GM21447 (cell line): ENCODE measurements around the gene GOLGA2.

Experiments
- ATAC-seq: cut with Tn5 transposase; IDR thresholded peaks from one replicate; pipeline ENCODE4 v1.9.1; 2021; ENCODE audit not compliant: unreplicated experiment

GOLGA2 gene

GRCh38 chr9:128260340-128260739 is 15.5 kb downstream of the GOLGA2 start:
- no peak for ATAC-seq

DNA sequence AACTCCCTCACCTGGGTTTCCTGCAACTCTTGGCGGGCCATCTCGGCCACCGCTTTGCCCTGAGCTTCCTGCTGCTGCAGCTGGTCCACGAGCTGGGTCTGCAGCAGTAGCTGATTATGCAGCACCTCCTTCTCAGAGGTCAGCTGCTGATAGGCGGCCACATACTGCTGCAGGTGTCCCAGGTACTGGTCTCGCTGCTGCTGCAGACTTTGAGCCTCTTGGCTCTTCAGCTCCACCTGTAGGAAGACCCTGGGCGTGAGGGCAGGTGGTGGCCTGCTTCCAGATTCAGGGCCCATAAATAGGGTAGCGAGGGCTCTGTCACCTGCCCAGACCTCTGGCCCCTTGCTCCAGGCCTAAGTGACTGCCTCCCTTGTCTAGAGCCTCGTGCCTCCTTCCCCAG is 16.7 kb downstream of the GOLGA2 start:
- no peak for ATAC-seq

DNA sequence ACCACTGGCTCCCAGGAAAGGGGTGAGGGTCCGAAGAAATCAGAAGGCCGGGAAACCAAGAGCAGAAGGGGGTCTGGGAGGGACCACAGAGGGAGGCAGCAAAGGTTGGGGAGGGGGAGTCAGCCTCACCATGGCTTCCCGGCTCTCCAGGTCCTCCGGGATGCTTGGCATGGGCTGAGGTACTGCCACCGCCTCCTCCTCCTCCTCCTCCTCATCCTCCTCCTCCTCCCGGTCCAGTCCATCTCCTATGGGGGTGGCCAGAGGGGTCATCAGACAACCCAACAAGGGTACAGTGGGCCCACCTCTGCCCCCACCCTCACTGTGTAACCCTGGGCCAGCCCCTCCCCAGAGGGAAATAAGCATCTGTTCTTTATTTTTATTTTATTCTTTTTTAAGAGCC is 17.5 kb downstream of the GOLGA2 start:
- no peak for ATAC-seq

GRCh38 chr9:128257907-128258306 is 17.9 kb downstream of the GOLGA2 start:
- no peak for ATAC-seq

GRCh38 chr9:128257086-128257825 is 18.6 kb downstream of the GOLGA2 start:
- no peak for ATAC-seq

- ATAC-seq = no peak
Measured at GRCh38 chr9:128254855-128255759, 20.7 kb downstream of the GOLGA2 start.

GRCh38 chr9:128254362-128254761 is 21.4 kb downstream of the GOLGA2 start:
- ATAC-seq = no peak

- ATAC-seq = no peak
Measured at GRCh38 chr9:128253991-128254346, 21.8 kb downstream of the GOLGA2 start.

DNA sequence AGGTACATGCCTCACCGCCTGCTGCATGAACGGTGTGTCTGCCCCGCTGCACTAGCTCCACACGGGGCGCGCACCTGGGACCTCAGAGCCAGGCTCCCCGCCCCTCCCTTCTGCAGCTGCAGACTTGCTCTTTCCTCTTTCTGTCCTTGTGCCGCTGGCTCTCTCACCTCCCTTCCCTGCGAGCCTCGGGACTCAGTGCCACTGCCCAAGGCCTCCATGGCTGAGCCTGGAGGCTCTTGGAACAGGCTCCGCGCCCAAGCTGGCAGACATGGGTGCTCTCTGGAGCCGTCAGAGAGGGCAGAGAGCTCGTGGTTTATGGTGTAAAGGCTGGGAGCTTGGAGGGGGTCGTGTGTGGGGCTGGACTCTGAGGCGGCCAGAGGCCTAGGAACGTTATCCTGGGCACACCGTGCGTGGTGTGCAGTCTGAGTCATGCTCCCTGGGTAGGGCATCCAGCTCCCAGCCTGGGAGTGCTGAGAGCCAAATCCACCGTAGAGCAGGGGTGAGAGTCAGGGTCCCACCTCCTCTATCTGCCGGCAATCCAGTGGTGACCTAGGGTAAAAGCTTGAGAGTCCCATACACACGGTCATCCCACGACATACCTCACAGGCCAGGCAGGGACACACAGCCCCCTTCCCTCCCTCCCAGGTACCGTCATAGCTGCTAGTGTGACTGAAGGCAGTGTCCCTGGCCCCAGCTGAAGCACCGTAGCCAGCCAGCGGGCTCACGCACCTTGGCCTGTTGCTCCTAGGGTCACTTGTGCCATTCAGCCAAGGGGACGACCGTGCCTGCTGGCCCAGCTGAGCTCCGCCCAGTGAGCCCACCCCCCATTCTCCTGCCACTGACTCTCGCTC is 22.4 kb downstream of the GOLGA2 start:
- ATAC-seq = no peak

DNA sequence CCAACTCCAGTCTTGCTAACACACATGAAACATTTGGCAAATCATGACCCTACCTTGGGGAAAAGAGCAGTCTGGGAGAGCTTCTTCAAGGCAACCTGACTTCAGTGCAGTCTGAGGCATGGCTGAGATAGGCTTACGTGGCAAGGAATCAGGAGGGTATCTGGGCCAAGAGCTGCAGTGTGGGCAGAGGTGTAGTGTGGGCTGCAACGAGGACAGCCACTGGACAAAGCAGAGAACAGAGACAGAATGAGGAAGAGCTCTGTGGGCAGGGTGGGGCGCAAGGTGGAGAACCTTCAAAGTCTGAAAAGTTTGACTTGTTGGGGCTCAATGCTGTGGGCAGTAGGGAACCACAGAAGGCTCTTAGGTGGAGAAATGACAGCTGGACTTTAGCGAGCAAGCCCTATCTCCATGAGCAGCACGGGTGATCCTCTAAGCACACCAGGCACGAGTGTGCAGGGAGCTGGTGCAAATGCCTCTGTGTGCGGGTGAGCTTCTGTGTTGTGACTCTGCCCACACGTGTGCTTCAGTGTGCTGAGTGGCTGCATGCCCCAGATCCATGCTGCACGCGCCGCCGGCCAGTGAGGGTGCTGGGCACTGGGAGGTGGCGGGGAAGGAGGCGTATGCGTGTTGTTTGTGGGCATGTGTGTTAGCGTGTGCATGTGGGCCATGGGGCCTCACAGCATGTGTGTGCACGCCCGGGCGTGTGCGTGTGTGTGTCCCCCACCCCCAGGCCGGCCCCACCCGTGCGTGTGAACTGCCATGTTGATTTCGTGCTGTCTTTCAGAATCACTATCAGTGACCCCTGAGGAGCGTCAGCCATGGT is 23.3 kb downstream of the GOLGA2 start:
- ATAC-seq = no peak

- no peak for ATAC-seq
Measured at GRCh38 chr9:128251732-128252100, 24.1 kb downstream of the GOLGA2 start.

DNA sequence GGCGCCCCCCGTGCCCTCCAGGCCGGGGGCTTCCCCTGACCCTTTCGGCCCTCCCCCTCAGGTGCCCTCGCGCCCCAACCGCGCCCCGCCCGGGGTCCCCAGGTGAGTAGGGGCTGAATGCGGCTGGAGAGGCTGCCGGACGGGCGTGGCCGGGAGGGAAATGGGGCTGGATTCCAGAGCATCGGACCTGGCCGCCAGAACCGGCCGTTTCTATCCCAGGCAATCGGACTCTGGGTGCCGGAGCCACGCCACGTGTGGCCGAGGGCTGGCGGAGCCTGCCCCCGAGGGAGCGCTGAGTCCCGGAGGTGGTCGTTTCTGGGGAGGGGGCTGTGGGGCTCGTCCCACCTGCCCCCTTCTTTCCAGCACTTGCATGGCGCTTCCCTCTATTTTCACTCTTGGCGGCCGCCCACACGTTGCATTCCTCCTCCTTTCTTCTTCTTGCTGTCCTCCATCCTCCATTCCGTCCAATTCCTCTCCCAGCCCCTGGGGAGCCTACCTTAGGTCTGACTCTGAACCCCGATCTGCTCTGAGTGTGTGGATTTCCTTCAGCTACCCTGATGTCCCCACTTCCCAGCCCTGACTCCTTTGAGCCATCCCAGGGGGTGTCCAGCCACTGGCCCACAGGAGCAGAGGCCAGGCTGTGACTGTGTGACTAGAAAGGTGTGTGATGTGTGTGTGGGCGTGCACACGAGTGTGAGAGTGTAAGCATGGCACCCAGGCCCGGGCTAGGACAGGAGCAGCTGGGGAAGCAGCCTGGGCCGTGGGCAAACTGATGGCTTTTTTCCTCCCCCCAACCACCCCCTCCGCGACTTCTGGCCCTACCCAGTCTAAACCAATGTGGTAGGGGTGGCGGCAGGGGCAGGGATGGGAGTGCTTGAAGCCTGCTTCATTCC is 24.7 kb downstream of the GOLGA2 start:
- no peak for ATAC-seq

DNA sequence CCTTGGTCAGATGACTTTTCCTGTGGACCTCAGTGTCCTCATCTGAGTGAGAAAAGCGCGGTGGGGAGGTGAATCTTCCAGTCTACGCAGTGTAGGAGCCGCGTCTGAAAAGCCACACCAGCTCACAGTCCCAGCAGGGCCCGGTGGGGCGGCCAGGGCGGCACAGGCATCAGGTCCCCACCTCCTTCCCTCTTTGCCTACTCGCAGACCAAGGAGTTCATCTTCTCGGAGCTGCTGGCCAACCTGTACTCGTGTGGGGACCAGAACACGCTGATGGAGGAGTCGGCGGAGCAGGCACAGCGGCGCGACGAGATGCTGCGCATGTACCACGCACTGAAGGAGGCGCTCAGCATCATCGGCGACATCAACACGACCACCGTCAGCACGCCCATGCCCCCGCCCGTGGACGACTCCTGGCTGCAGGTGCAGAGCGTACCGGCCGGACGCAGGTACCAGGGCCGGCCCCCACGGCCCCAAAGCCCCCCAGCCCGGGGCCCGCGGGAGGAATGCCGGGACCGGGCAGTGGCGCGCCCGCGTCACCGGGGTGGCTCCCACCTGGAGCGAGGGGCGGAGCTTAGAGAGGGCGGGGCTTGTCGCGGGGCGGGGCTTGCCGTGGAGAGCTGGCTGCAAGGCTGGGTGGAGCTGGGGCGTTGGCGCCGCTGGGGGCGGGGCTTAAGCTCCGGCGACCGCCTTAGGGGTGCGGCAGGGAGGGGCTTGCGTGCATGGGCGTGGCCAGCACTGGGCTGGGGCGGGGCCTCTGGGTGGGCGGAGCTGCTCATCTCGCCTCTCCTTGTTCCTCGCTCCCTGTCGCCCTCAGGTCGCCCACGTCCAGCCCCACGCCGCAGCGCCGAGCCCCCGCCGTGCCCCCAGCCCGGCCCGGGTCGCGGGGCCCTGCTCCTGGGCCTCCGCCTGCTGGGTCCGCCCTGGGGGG is 25.6 kb downstream of the GOLGA2 start:
- peak; percentile 69 for ATAC-seq

- no peak for ATAC-seq
Measured at GRCh38 chr9:128249558-128249907, 26.3 kb downstream of the GOLGA2 start.

- ATAC-seq = no peak
Measured at GRCh38 chr9:128247226-128247803, 28.5 kb downstream of the GOLGA2 start.

DNA sequence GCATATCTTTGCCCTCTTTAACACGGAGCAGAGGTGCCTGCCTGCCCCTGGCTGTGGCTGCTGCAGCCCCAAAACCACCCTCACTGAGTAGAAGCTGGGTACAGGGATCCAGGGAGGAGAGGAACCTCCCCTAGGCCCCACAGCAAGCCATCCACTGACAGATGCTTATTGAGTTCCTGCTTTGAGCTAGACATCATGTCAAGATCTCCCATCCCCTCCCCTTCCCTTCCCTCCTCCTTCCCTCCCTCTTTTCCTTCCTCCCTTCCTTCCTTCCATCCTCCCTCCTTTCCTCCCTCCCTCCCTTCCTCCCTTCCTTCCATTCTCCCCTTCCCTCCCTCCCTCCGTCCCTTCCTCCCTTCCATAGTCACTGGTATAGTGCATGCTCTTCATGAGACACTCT is 29.3 kb downstream of the GOLGA2 start:
- no peak for ATAC-seq

GRCh38 chr9:128245421-128246151 is 30.2 kb downstream of the GOLGA2 start:
- no peak for ATAC-seq

DNA sequence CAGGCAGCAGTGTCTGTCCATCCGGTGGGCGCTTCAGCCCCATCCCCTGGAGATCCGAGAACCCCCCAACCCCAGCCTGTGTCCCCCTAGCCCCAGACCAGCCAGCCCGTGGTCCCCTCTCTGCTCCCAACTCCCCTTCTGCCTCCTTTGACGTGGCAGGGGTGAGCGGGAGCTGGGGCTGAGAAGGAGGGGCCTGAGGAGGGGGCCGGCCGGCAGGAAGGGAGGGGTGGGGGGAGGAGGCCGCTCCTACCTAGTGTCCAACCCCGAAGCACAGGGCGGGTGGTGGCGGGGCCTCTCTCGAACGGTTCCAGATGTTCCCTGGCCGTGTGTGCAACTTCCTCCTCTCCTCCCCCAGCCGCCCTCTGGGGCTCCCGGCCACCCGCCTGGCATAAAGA is 31.0 kb downstream of the GOLGA2 start:
- ATAC-seq = no peak
